Keratinocyte (primary cell): ENCODE results near the gene GLDN.

ENCODE experiments used
- EZH2 ChIP-seq: IDR thresholded peaks from one replicate; pipeline ENCODE4 v1.6.1; 2012; ENCODE audit warnings: inconsistent platforms, mild to moderate bottlenecking, low read length, moderate library complexity
- TF ChIP-seq, protein P1 (sequence below), 3 experiments: IDR thresholded peaks in 1 of 3; conservative IDR thresholded peaks in 1 of 3; optimal IDR thresholded peaks in 1 of 3; 2 replicates in 2 of 3; 3 replicates in 1 of 3; pipeline versions ENCODE3 to v1.5.1; 2011; ENCODE audit warnings: low read length in 3 of 3, mild to moderate bottlenecking in 3 of 3, moderate library complexity in 2 of 3, control low read depth in 1 of 3, inconsistent platforms in 1 of 3; ENCODE audit not compliant: insufficient read depth in 2 of 3; ENCODE audit errors: extremely low read depth in 1 of 3

DNA sequence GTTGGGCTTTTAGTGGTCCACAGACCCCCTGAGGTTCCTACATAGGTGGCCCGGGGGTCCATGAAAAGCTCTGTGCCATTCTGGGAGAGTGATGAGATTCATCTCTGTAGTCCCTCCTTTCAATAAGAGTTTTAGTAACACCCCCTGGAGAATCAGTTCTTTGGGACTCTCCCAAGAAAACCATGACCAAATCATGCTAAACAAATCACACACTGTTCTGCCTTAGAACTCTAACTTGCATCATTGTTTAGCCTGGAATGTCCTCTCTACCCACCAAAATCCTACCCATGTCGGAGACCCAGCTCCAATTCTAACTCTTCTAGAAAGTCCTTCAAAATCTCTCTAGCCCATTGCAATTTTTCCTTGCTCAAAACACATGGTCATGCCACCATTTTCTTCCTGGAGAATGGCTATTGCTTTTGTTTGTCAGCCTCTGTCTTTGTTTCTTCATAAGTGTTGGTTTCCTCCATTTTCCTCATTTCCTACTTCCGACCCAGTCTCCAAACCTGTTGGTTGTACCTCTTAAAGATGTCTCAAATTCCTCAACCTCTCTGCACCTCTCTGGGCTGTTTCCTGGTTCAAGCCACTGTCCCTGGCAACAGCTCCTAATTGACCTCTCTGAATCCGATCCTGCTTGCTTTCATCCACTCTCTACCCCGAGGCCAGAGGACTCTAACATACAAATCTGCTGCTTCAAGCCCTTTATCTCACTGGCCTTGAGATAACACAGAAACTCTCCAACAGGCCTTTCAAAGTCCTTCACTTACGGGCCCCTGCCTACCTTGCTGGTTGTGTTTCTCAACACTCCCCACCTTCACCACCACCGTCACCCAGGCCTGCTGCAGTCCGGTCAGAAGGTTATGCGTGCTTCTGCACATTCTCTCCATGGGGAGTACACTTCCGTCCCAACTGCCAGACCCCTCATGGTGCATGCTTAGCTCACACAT, 26.8 kb upstream of the GLDN start:
- TF ChIP-seq, protein P1, sequence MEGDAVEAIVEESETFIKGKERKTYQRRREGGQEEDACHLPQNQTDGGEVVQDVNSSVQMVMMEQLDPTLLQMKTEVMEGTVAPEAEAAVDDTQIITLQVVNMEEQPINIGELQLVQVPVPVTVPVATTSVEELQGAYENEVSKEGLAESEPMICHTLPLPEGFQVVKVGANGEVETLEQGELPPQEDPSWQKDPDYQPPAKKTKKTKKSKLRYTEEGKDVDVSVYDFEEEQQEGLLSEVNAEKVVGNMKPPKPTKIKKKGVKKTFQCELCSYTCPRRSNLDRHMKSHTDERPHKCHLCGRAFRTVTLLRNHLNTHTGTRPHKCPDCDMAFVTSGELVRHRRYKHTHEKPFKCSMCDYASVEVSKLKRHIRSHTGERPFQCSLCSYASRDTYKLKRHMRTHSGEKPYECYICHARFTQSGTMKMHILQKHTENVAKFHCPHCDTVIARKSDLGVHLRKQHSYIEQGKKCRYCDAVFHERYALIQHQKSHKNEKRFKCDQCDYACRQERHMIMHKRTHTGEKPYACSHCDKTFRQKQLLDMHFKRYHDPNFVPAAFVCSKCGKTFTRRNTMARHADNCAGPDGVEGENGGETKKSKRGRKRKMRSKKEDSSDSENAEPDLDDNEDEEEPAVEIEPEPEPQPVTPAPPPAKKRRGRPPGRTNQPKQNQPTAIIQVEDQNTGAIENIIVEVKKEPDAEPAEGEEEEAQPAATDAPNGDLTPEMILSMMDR (optimal IDR thresholded peaks at IDR 0.05 in 1 of 3, IDR thresholded peaks at IDR 0.05 in 1 of 3, conservative IDR thresholded peaks at IDR 0.05 in 1 of 3; ENCODE audit: extremely low read depth in 1 of 3, insufficient read depth in 2 of 3, low read length in 3 of 3) = no peak
- TF ChIP-seq EZH2 = no peak
